Activated T-helper 9 cell treated with anti-CD3 and anti-CD28 coated beads, Interleukin-2, amount 50 U/mL, for 16 hours (primary cell): ENCODE results near the gene OR2A14.
A peak's percentile ranks its signal among the peaks of the same experiment; 100 is the strongest.
"Not testable (repeated sequence)": the region's sequence is repeated elsewhere in the genome, so short reads cannot be mapped to it uniquely, and the experiment has no call there.

ENCODE experiments used
- DNase-seq: peaks from one replicate; pipeline ENCODE4 v3.0.0-alpha.2; 2020; ENCODE audit warnings: low read depth

OR2A14 gene, protein sequence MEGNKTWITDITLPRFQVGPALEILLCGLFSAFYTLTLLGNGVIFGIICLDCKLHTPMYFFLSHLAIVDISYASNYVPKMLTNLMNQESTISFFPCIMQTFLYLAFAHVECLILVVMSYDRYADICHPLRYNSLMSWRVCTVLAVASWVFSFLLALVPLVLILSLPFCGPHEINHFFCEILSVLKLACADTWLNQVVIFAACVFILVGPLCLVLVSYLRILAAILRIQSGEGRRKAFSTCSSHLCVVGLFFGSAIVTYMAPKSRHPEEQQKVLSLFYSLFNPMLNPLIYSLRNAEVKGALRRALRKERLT

DNA sequence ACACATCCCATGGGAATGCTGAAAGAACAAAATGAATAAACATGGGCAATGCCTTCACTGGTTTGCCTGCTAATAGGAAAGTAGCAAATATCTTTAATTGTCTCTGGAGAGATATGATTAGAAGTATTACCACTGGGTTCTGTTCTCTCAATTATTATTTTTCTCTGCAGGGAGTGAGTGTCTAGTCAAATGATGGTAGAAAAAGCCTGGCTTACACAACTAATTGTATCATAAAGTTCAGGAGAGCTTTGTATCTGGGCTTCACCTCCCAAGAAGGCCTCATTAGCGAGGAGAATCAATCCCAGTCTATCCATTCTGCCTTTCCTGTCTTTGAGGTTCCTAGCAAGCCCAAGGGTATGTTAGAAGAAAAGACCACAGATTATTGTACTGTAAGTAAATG, at the start of gene OR2A14:
Gene OR2A14, plus strand, starts transcription at position 301 of the 400 bp plus-strand sequence. CDS start 5,937 bp downstream, outside the sequence.
- DNase-seq = no peak

DNA sequence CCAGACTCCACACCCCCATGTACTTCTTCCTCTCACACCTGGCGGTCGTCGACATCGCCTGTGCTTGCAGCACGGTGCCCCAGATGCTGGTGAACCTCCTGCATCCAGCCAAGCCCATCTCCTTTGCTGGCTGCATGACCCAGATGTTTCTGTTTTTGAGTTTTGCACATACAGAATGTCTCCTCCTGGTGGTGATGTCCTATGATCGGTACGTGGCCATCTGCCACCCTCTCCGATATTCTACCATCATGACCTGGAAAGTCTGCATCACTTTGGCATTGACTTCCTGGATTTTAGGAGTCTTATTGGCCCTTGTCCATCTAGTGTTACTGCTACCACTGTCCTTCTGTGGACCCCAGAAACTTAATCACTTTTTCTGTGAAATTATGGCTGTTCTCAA, 48.6 kb upstream of the OR2A14 start:
- DNase-seq = no peak

DNA sequence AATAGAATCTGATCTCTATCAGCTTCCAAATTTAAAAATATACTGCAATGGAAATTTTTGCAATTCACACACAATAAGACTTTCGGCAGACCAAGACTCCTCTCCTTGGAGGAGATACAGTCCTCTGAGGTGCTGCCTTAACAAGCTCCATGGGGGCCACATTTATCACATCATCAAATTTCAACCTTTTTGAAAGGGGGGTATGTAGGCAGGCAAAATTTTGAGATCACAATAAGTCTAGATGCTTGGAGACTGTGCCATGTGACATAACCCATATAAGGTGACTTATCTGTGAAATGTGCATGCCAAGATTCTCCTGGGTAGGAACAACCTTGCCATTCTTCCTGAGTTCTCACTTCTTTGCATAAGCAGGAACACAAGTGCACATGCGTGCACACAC, 37.0 kb upstream of the OR2A14 start, which contains the start of gene OR2A12:
Gene OR2A12, plus strand, starts transcription at position 301 of the 400 bp plus-strand sequence. CDS start 8,830 bp downstream, outside the sequence.
- DNase-seq = no peak

DNA sequence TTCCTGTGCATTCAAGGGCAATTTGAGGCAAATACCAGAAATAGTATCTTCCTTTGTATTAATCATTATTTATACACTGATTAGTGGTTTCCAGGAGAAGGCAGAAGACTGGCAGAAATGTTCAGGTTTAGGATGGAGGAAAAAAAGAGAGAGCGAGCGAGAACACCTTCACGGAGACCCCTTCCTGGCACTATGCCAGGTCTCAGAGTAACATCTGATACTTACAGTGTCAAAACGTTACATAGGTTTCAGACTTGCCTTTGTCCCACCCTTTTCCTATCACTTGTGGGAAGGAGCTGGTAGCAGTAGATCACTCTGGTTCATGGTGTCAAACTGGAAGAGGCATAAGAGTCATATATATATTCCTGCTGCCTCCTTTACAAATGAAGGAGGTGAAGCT, 36.2 kb upstream of the OR2A14 start:
- DNase-seq = no peak

DNA sequence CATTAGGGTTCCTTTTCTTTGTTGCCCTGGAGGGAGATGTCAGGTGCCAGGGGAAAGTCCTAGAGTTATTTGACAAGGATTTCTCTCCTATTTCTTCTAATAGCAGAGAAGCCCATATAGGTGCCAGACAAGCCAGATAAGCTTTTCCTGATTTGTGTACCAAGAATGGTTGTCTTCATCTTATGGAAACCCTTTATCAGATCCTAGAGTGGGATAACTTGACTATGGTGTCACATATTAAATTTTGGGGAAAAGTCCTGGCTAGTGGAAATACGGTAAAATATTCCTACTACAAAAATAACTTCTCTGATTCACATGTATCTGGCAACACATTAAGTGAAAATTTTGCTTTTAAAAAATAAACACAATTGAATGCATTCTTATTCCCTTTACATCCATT, 35.7 kb upstream of the OR2A14 start:
- DNase-seq = no peak

DNA sequence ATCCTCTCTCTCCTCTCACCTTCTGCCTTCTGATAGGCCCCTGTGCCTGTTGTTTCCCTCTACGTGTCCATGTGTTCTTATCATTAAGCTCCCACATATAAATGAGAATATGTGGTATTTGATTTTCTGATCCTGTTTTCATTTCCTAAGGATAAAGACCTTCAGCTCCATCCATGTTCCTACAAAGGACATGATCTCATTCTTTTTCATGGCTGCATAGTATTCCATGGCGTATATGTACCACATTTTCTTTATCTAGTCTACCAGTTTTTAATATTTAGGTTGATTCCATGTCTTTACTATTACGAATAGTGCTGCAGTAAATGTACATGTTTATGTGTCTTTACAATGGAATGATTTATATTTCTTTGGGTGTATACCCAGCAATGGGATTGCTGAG, 32.3 kb upstream of the OR2A14 start:
- no peak for DNase-seq

DNA sequence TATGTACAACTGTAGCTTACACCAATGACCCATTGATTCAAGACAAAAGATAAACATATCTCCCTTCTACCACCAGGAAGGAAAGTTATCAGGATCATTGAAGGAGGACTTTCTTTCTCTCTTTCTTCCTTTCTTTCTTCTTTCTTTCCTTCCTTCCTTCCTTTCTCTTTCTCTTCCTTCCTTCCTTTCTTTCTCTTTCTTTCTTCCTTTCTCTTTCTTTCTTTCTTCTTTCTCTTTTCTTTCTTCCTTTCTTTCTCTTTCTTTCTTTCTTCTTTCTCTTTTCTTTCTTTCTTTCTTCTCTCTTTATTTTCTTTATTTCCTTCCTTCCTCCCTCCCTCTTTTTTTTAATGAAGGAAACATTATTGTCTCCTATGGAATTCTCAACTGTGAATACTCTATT, 24.2 kb upstream of the OR2A14 start:
- no peak for DNase-seq

DNA sequence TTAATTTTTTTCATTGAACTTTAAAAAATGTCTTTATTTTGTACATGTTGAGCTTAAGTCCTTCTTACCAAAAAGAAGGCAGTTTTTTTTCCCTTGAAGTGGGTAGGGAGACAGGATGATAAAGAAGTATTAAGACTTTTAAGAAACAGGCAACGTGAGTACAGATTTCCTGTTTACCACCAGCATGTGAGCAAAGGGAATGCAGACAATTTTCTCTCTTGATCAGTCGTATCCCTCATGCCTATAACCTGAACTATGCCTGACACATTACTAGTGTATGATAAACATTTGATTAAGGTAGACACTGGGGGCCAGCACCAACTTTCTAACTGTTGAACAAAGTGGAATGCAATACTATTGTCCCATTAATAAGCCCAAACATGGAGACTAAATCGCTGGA, 22.4 kb upstream of the OR2A14 start:
- no peak for DNase-seq

DNA sequence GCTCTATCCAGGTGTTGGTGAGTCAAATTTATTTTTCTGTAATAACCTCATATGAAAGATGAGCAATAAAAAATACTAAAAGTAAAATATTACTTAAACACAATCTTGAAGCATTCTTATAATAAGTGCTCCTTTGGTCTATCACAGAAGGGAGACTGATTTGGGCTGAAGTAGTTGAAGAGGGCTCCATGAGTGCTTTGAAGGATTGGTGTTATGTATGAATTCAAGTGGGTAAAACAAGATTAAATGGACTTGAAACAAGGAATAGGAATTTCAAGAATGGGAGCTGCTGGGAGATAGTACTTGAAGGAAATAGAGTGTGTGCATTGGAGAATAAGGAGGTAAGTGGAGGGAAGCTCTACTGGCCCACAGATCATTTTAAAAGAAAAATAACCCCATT, 20.9 kb upstream of the OR2A14 start:
- DNase-seq = no peak

DNA sequence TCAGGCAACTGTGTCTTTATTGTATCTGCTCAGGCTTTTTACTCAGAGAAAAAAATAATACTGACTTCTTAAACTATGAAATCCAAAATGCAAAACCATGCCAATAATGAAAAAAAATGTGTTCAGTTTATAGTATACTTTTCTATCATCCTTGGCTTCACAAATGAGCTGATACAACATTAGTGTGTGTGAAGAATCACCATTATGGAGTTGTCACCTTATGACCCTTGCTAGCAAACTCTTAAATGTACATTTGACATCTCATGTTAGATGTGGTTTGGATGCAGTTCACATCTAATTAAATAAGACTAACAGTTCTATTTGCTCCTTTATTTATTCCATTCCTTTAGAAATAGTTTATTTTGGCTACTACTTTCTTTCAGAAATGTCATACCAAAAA, 17.8 kb upstream of the OR2A14 start:
- no peak for DNase-seq

DNA sequence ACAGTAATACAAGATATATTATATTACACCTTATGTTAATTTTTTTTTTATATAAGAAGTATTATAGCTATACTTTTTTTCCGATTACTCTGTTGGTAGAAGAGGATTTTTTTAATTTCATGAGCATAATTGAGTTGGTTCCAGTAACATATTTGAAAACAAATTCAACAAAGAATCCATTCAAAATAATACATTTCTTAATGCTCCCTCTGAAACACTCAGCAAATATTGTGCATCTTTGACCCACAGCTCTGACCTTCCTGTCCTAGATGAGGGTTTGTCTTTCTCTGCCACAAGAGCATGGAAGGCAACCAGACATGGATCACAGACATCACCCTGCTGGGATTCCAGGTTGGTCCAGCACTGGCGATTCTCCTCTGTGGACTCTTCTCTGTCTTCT, 13.7 kb upstream of the OR2A14 start, which contains the start of gene OR2A2:
Gene OR2A2, plus strand, starts transcription at position 301 of the 400 bp plus-strand sequence. Its CDS starts 0 bp downstream, at position 301.
- no peak for DNase-seq

DNA sequence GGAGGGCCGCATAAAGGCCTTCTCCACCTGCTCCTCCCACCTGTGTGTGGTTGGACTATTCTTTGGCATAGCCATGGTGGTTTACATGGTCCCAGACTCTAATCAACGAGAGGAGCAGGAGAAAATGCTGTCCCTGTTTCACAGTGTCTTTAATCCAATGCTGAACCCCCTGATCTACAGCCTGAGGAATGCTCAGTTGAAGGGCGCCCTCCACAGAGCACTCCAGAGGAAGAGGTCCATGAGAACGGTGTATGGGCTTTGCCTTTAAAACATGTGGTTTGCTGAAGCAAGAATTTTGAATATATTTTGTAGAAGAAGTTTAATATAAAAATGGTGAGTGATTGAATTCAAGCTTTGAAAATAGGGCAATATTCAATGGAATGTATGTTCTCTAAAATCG, 12.7 kb upstream of the OR2A14 start:
- DNase-seq = no peak

DNA sequence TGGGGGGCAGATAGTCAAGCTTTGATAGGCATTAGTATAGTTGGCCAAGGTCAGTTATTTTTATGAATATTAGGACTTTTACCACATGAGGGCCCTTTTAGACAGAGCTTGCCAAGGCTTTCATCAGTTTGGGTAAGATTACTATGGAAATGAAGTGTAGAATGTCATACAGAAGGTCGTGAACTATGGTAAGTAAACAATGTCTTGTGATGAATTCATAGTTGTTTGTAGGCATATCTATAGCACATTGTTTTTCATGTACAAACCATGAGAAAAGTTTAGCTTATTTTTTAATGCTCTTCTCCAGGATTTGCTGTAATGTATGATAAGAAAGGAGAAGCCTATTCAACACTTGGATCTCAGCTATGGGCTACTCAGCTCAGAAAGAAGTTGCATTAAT, 9.3 kb upstream of the OR2A14 start:
- DNase-seq = no peak

DNA sequence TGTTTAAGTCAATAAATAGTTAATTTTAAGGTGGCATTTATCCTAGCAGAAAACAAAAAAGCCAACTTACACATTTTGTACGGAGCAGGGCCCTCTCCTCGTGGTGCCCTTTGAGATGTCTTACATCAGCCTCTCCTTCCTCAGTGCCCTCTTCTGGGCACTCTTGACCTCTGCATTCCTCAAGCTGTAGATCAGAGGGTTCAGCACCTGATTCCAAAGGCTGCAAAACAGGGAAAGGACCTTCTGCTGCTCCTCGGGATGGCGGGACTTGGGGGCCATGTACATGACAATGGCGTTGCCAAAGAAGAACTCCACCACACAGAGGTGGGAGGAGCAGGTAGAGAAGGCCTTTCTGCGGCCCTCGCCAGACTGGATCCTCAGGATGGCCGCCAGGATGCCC, 4.6 kb upstream of the OR2A14 start:
- no peak for DNase-seq

DNA sequence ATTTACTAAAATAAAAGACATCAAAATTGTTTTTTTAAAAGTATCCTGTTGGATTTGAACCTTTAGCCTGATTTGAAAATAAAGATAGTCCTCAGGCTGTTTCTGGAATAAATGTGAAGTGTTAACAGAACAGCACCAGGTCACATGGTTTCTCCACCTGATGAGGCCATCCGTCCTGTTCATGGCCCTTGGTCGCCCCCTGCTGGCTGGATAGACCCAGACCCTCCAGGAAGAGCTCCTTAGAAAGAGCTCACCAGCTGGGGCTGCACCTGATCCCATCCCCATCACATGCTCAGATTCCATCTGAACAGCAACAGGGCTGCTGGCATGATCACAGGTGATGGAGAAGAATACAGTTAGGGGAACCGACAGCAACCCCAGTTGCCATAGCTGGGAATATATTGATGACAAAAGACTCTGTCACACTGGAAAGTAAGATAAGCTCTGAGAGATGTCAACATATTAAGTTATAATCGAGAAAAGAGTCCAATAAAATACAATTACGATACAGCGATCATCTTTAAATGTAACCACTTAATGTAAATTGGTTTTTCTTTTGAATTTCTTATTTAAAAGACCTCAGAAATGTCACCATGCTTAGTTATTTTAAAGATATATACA, 4.8 kb downstream of the OR2A14 start:
- peak; percentile 75 for DNase-seq

DNA sequence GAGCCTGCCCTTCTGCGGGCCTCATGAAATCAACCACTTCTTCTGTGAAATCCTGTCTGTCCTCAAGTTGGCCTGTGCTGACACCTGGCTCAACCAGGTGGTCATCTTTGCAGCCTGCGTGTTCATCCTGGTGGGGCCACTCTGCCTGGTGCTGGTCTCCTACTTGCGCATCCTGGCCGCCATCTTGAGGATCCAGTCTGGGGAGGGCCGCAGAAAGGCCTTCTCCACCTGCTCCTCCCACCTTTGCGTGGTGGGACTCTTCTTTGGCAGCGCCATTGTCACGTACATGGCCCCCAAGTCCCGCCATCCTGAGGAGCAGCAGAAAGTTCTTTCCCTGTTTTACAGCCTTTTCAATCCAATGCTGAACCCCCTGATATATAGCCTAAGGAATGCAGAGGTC, 6.6 kb downstream of the OR2A14 start:
- not testable (repeated sequence) for DNase-seq

DNA sequence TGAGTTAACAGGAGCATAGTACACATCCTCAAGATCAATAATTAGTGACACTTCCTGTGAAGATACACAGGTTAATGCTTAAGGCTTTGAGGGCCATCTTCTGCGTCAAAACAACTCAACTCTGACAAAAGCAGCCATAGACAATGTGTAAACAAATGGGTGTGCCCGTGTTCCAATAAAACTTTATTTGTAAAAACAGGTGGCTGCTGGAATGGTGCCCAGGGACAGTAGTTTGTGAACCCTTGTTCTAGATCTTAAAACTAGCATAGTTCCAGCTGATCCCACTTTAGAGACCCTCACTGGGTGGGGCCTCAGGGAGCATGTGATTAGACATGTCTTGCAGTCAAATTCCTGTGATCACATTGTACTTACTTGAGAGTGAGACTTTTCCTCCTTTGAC, 7.8 kb downstream of the OR2A14 start:
- DNase-seq = no peak

DNA sequence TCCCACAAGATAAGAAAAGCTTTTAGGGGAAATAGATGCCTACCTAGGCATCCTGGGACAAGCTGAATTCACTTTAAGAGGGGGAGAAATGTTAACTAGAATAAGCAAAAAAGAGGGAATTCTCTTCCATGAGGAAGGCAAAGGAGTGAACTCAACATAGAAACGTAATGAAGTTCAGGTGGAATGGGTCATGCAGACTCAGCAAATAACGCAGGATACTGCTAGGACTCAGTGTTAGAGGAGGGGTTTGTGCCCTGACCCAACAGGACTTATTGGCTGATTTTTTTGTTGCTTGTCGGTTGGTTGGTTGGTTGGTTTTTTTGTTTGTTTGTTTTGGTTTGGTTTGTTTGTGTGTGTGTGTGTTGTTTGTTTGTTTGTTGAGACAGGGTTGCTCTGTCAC, 9.3 kb downstream of the OR2A14 start:
- no peak for DNase-seq

DNA sequence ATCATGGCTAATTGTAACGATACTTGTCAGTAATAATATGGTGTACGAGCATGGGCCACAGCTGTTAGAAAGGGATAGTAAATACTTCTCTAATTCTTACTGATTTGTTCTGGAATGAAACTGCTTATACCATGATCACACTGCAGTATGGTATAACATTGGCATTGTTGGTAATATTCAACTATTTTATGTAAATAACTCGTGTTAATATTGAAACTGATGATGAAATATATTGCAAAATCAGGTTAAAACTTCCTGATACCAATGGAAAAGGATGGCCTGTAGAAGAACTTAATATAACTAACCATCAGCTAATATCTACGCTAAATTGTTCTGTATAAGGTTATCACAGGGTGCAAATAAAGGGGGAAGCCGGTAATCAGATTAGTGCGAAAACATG, 10.3 kb downstream of the OR2A14 start:
- no peak for DNase-seq

DNA sequence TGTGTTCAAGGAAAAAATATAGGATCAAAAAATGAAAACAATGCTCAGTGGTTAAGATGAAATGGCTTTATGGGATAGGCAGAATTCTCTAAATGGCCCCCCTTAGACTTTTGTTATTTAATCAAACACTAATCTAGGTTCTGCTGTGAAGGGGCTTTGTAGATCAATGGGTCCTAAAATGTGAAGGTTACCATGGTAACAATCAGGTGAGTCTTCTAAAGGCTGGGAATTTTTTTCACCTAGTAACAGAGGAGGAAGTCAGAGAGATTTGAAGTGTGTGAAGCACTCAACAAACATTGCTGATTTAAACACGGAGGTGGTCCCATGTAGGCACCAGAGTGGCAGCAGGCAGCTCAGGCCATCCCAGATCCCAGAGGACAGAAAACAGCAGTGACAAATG, 11.1 kb downstream of the OR2A14 start:
- DNase-seq = no peak

DNA sequence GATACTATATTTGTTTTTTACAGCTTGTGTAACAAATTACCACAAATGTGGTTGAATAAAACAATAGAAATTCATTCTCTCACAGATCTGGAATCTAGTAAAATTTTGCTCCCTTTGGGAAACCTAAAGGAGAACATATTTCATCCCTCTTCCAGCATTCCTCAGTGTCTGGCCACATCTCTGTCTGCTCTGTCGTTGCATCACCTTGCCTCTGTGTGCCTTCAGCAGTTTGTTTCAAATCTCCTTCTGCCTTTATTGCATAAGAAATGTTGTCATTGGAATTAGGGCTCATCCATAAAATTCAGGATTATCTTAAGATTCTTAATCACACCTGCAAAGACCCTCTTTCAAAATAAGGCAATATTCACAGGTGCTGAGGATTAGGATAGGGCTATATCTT, 14.5 kb downstream of the OR2A14 start:
- no peak for DNase-seq

DNA sequence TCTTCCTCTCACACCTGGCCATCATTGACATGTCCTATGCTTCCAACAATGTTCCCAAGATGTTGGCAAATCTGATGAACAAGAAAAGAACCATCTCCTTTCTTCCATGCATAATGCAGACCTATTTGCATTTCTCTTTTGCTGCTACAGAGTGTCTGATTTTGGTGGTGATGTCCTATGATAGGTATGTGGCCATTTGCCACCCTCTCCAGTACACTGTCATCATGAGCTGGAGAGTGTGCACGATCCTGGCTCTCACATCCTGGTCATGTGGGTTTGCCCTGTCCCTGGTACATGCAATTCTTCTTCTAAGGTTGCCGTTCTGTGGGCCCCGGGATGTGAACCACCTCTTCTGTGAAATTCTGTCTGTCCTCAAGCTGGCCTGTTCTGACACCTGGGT, 19.2 kb downstream of the OR2A14 start:
- no peak for DNase-seq

DNA sequence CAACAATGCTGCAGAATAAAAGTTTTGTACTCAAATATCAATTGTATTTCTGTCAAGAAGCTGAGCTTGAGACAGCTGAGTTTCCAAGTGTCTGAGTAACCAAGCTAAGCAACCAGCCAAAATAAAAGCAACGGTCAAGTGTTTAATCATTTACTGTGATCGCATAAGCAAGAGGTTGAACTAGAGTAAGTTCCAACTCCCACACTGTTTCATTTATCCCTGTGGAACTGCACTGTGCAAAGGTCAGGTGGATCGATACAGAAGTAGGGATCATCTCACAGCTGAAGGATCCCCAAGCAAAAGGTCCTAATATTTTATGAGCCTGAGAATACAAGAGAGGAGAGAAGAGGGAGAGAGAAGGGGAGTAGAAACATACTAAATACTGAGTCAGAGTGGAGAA, 21.4 kb downstream of the OR2A14 start:
- no peak for DNase-seq
